GM19240 (cell line): ENCODE results near the gene DISP2.

ENCODE experiments used
- DNase-seq: peaks from one replicate; pipeline ENCODE4 v3.0.0; 2011; ENCODE audit warnings: low spot score; ENCODE audit not compliant: insufficient read length

The DISP2 gene

GRCh38 chr15:40357723-40358470 is at the start of gene DISP2:
TSS of gene DISP2 (plus strand) at chr15:40358219. CDS start at chr15:40358322, 103 bp downstream.
- peak; percentile 98 for DNase-seq

- DNase-seq, result no peak
Measured at GRCh38 chr15:40309344-40309862, 48.6 kb upstream of the DISP2 start.

GRCh38 chr15:40310001-40310959 is 47.7 kb upstream of the DISP2 start:
- no peak for DNase-seq

- no peak for DNase-seq
Measured at GRCh38 chr15:40310993-40311392, 47.0 kb upstream of the DISP2 start.

- DNase-seq, result no peak
Measured at GRCh38 chr15:40312370-40313158, 45.5 kb upstream of the DISP2 start.

- no peak for DNase-seq
Measured at GRCh38 chr15:40313531-40314398, 44.3 kb upstream of the DISP2 start.

- DNase-seq, result no peak
Measured at GRCh38 chr15:40314723-40315276, 43.2 kb upstream of the DISP2 start.

GRCh38 chr15:40316931-40317330 is 41.1 kb upstream of the DISP2 start:
- DNase-seq, result no peak

- no peak for DNase-seq
Measured at GRCh38 chr15:40317580-40317979, 40.4 kb upstream of the DISP2 start.

- DNase-seq, result no peak
Measured at GRCh38 chr15:40320409-40320808, 37.6 kb upstream of the DISP2 start.

GRCh38 chr15:40320931-40321371 is 37.1 kb upstream of the DISP2 start:
- DNase-seq, result peak; percentile 60

GRCh38 chr15:40322531-40323238 is 35.3 kb upstream of the DISP2 start:
- no peak for DNase-seq

- peak; percentile 96 for DNase-seq
Measured at GRCh38 chr15:40323239-40323952, 34.6 kb upstream of the DISP2 start, which contains the start of gene INAFM2. TSS of gene INAFM2 (plus strand) at chr15:40323692. CDS start at chr15:40324056, 364 bp downstream.

- no peak for DNase-seq
Measured at GRCh38 chr15:40323953-40324937, 33.8 kb upstream of the DISP2 start.

GRCh38 chr15:40325188-40325587 is 32.8 kb upstream of the DISP2 start:
- DNase-seq, result no peak

GRCh38 chr15:40325700-40326099 is 32.3 kb upstream of the DISP2 start:
- DNase-seq, result no peak

GRCh38 chr15:40327457-40327856 is 30.6 kb upstream of the DISP2 start:
- DNase-seq, result no peak
